ENCODE results near the gene C22orf31. TPM values are rescaled to one million over a fixed set of nuclear protein-coding genes. Genes with fewer than 3 reads are reported as not detected.

The C22orf31 gene
- not detected in 2 replicates for total RNA-seq

GRCh38 chr22:29061773-29062172 is at the start of gene C22orf31:
Gene C22orf31, minus strand, starts transcription at chr22:29061831. Its CDS starts 39 bp downstream, at chr22:29061792.

DNA sequence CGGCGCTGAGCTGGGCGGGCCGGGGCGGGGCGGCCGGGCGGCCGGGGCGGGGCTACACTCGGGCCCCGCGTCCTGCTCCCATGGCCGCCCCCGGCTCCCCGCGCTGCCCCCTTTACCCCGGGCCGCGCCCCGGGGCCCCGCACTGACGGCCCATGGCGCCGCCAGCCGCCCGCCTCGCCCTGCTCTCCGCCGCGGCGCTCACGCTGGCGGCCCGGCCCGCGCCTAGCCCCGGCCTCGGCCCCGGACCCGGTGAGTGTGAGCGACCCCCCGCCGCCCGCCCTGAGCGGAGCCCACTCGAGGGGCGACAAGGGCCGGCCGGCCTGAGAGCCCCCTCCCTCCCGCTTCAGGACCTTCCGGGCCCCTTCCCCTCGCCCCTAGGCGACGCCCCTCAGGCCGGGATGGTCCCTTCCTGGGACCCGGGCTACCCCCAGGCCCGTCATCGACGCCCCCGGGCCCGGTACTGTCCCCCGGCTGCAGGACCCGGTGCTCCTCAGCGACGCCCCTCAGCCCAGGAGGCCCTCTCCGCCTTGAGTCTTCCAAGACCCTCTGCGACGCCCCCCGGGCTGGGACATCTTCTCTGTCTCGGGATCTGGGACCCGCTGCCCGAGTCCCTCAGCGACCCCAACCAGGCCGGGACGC is 11.5 kb upstream of the C22orf31 start, which contains the start of gene KREMEN1:
Gene KREMEN1 (plus strand): TSS at position 57 of the 639 bp plus-strand sequence. CDS start 96 bp downstream, at position 153.

Other genes starting within 250 kb of the C22orf31 start
- gene ZNRF3, start 178.3 kb downstream of the C22orf31 start, total RNA-seq = 1.8 and 2.2 TPM in 2 replicates
- 2.5 and 3.9 TPM in 2 replicates for gene KREMEN1, start 11.2 kb upstream of the C22orf31 start, total RNA-seq
- gene EMID1, start 144.1 kb upstream of the C22orf31 start, total RNA-seq = 0.09 TPM in 1 of 2 replicates, not detected in the other
- gene RHBDD3, start 206.2 kb upstream of the C22orf31 start, total RNA-seq = 13.0 and 13.2 TPM in 2 replicates
- 91.2 and 141 TPM in 2 replicates for gene EWSR1, start 206.4 kb upstream of the C22orf31 start, total RNA-seq
- gene GAS2L1, start 244.8 kb upstream of the C22orf31 start, total RNA-seq = 3.9 and 5.0 TPM in 2 replicates